ENCODE measurements around the gene MYO1D. TPM values are rescaled to one million over a fixed set of nuclear protein-coding genes. Genes with fewer than 3 reads are reported as not detected.

MYO1D gene
- total and polyA plus RNA-seq, 2 experiments from 2014 or later = 34.3 to 43.7 TPM

GRCh38 chr17:32774695-32775084, 102.2 kb downstream of the MYO1D start:
- no peak for DNase-seq (ENCODE audit: low read depth in 1 of 2, low spot score in 1 of 2)
- Histone ChIP-seq H3K4me3 (no peak overlapping the region), H3K36me3 (peaks cover 5% of the 10 kb centered on the region), H3K9me3 (ENCODE audit: low read depth) (no peaks in the 10 kb centered on the region), H3K27me3 (no peaks in the 10 kb centered on the region), H3K27ac (no peak overlapping the region), H3K4me1 (ENCODE audit: low read depth) (no peaks in the 10 kb centered on the region)
- TF ChIP-seq CTCF (IDR thresholded peaks at IDR 0.05; ENCODE audit: low read depth, low read length) = no peak

- no peak for TF ChIP-seq CTCF (IDR thresholded peaks at IDR 0.05; ENCODE audit: low read depth, low read length)
- H3K4me3 ChIP-seq = no peak overlapping the region
- H3K9me3 ChIP-seq (ENCODE audit: low read depth) = no peaks in the 10 kb centered on the region
- peaks cover 5% of the 10 kb centered on the region for H3K36me3 ChIP-seq
- DNase-seq (ENCODE audit: low read depth in 1 of 2, low spot score in 1 of 2) = no peak
- no peaks in the 10 kb centered on the region for H3K27me3 ChIP-seq
- H3K27ac ChIP-seq = no peak overlapping the region
- no peaks in the 10 kb centered on the region for H3K4me1 ChIP-seq (ENCODE audit: low read depth)
Measured at GRCh38 chr17:32773856-32774694, 102.8 kb downstream of the MYO1D start.

- H3K36me3 ChIP-seq = peaks cover 8% of the 10 kb centered on the region
- no peaks in the 10 kb centered on the region for H3K4me1 ChIP-seq (ENCODE audit: low read depth)
- no peak overlapping the region for H3K27ac ChIP-seq
- no peak for TF ChIP-seq CTCF (IDR thresholded peaks at IDR 0.05; ENCODE audit: low read depth, low read length)
- no peak for DNase-seq (ENCODE audit: low read depth in 1 of 2, low spot score in 1 of 2)
- no peak overlapping the region for H3K4me3 ChIP-seq
- H3K27me3 ChIP-seq = no peaks in the 10 kb centered on the region
- H3K9me3 ChIP-seq (ENCODE audit: low read depth) = no peaks in the 10 kb centered on the region
Measured at GRCh38 chr17:32772453-32773025, 104.4 kb downstream of the MYO1D start.

- no peak for DNase-seq (ENCODE audit: low read depth in 1 of 2, low spot score in 1 of 2)
- no peak for TF ChIP-seq CTCF (IDR thresholded peaks at IDR 0.05; ENCODE audit: low read depth, low read length)
- Histone ChIP-seq H3K27ac (no peak overlapping the region), H3K4me1 (ENCODE audit: low read depth) (no peaks in the 10 kb centered on the region), H3K27me3 (no peaks in the 10 kb centered on the region), H3K4me3 (no peak overlapping the region), H3K9me3 (ENCODE audit: low read depth) (no peaks in the 10 kb centered on the region), H3K36me3 (peaks cover 8% of the 10 kb centered on the region)
Measured at GRCh38 chr17:32771396-32771795, 105.5 kb downstream of the MYO1D start.

- DNase-seq (ENCODE audit: low read depth in 1 of 2, low spot score in 1 of 2) = peak in 1 of 2 donors; percentile 11
- Histone ChIP-seq H3K9me3 (ENCODE audit: low read depth) (no peaks in the 10 kb centered on the region), H3K36me3 (peaks cover 13% of the 10 kb centered on the region), H3K4me1 (ENCODE audit: low read depth) (no peaks in the 10 kb centered on the region), H3K4me3 (no peak overlapping the region), H3K27ac (no peak overlapping the region), H3K27me3 (no peaks in the 10 kb centered on the region)
- no peak for TF ChIP-seq CTCF (IDR thresholded peaks at IDR 0.05; ENCODE audit: low read depth, low read length)
Measured at GRCh38 chr17:32769846-32770245, 107.1 kb downstream of the MYO1D start.
